Embryonic facial prominence (tissue), 1 donor: ENCODE results near the gene FRY.

Source experiments
- DNase-seq: peaks from one replicate; pipeline ENCODE4 v3.0.0-alpha.2; 2016; ENCODE audit errors: extremely low spot score

Gene FRY

GRCh38 chr13:32174366-32174765, 142.8 kb downstream of the FRY start:
- no peak for DNase-seq

GRCh38 chr13:32175307-32175706, 143.7 kb downstream of the FRY start:
- no peak for DNase-seq

- no peak for DNase-seq
Measured at GRCh38 chr13:32175943-32176342, 144.4 kb downstream of the FRY start.

GRCh38 chr13:32176696-32177095, 145.1 kb downstream of the FRY start:
- no peak for DNase-seq

GRCh38 chr13:32178763-32179162, 147.2 kb downstream of the FRY start:
- no peak for DNase-seq

GRCh38 chr13:32179708-32180107, 148.1 kb downstream of the FRY start:
- no peak for DNase-seq

GRCh38 chr13:32187651-32188050, 156.1 kb downstream of the FRY start:
- DNase-seq, result no peak

GRCh38 chr13:32191452-32191998, 160.0 kb downstream of the FRY start:
- no peak for DNase-seq

GRCh38 chr13:32195713-32196112, 164.1 kb downstream of the FRY start:
- no peak for DNase-seq

GRCh38 chr13:32199168-32199567, 167.6 kb downstream of the FRY start:
- DNase-seq, result no peak

GRCh38 chr13:32200741-32201140, 169.2 kb downstream of the FRY start:
- no peak for DNase-seq

- no peak for DNase-seq
Measured at GRCh38 chr13:32201809-32202208, 170.2 kb downstream of the FRY start.

GRCh38 chr13:32202268-32202667, 170.7 kb downstream of the FRY start:
- DNase-seq, result no peak

GRCh38 chr13:32203221-32203620, 171.6 kb downstream of the FRY start:
- DNase-seq, result no peak

- no peak for DNase-seq
Measured at GRCh38 chr13:32203736-32204135, 172.2 kb downstream of the FRY start.

- no peak for DNase-seq
Measured at GRCh38 chr13:32205431-32206096, 174.0 kb downstream of the FRY start.

- DNase-seq, result no peak
Measured at GRCh38 chr13:32206097-32206740, 174.6 kb downstream of the FRY start.

- no peak for DNase-seq
Measured at GRCh38 chr13:32208860-32209259, 177.3 kb downstream of the FRY start.

GRCh38 chr13:32209652-32210051, 178.1 kb downstream of the FRY start:
- no peak for DNase-seq

GRCh38 chr13:32210101-32210500, 178.5 kb downstream of the FRY start:
- no peak for DNase-seq

GRCh38 chr13:32211813-32212212, 180.2 kb downstream of the FRY start:
- DNase-seq, result no peak

GRCh38 chr13:32212421-32212820, 180.8 kb downstream of the FRY start:
- DNase-seq, result no peak

- no peak for DNase-seq
Measured at GRCh38 chr13:32213626-32214025, 182.1 kb downstream of the FRY start.
